Right cardiac atrium (tissue), 5 donors: ENCODE results near the gene AKR1C2. TPM values are rescaled to one million over a fixed set of nuclear protein-coding genes. Genes with fewer than 3 reads are reported as not detected.
"Not testable (repeated sequence)": the region's sequence is repeated elsewhere in the genome, so short reads cannot be mapped to it uniquely, and the experiment has no call there.

Experiments used
- ATAC-seq, 2 donors: fragments of 200-7000 bp; cut with Tn5 transposase; one replicate each; pipeline versions ENCODE4 v1.8.0 to v1.9.1; 2020; ENCODE audit warnings: moderate library complexity in 2 of 2, mild to moderate bottlenecking in 1 of 2
- DNase-seq, 3 donors: peaks; one replicate each; pipeline ENCODE4 v3.0.0-alpha.2; 2020
- H3K27ac ChIP-seq: one replicate; pipeline ENCODE4 v1.5.1; 2013; ENCODE audit warnings: mild to moderate bottlenecking, low read length, control low read depth, moderate library complexity
- H3K27me3 ChIP-seq: one replicate; pipeline ENCODE4 v1.6.1; 2013; ENCODE audit not compliant: control insufficient read depth, insufficient read depth
- H3K4me1 ChIP-seq: one replicate; pipeline ENCODE4 v1.6.1; 2013; ENCODE audit warnings: low read length; ENCODE audit not compliant: control insufficient read depth, insufficient read depth
- H3K4me3 ChIP-seq: one replicate; pipeline ENCODE4 v1.5.1; 2013; ENCODE audit warnings: low read length, control low read depth
- H3K9me3 ChIP-seq: one replicate; pipeline ENCODE4 v1.6.1; 2013; ENCODE audit warnings: low read length; ENCODE audit not compliant: control insufficient read depth
- WGBS: extraction: QIAGEN DNeasy Blood & Tissue Kit; methylation state at CpG from one replicate; pipeline ENCODE4 v1.1.7; 2013; 5-methylcytosine and 5-hydroxymethylcytosine counted together
- intact Hi-C, 4 donors: fragments of 100-400 bp; cut with DNase I; formaldehyde crosslinking; loops; one replicate each; pipeline versions ENCODE4 v1.11.0 to v1.14.0; 2022 to 2023
- polyA plus RNA-seq: library from polyadenylated mRNA; stranded (reverse); fragments of 200-250 nt; gene quantifications from one replicate; pipeline ENCODE4 v1.2.3, GENCODE V29; 2013
- total RNA-seq, 4 donors: library from RNA; stranded (reverse); fragmentation: NEBNext Ultra II Directional; extraction: Animal tissue kit (Norgen Biotek cat#: 25700); gene quantifications; one replicate each; pipeline ENCODE4 v1.2.1, GENCODE V29; 2021
- donor health status: healthy with polysubstance abuse.
- donor health status: DM: no; HTN: yes; CAD: no.
- donor health status: DM: no; HTN: no; CAD: no.
- donor health status: DM: no; HTN: yes; CAD: no; lungs with severe emphysema.
- donor health status: DM: yes; HTN: yes; CAD: no.

Gene AKR1C2
- total and polyA plus RNA-seq, 5 donors, result 22.7 to 261 (median 55.5) TPM

GRCh38 chr10:5011392-5011791 lies 7.7 kb upstream of the AKR1C2 start:
- not testable (repeated sequence) for DNase-seq, H3K4me3 ChIP-seq, ATAC-seq, H3K9me3 ChIP-seq, H3K27ac ChIP-seq, H3K27me3 ChIP-seq, H3K4me1 ChIP-seq
- WGBS, result 97% methylated on average over 2 of the region's 2 CpGs
- intact Hi-C loops, result loop anchor here in 1 of 4 donors (10.0 kb wide), 1 partner anchor 83 kb away; the partner anchor contains the start of gene AKR1C3

DNA sequence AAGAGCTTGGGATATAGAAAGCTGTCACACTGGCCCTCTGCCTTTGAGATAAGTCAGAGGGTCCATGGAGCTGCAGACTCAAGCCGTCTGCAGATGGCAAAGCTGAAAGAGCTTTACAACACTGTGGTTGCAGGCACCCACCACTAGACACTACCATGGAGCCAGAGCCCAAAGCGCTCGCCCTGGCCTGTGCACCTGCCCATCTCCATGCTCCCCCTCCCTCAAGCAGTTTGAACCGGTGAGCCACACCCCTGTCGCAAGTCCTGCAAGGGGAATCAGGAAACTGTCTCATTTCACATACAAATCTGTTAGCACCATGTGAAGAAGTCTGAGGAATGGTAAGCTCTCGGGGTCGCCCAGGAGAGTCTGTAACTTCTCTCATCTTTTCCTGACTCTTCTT lies 6.4 kb upstream of the AKR1C2 start:
- not testable (repeated sequence) for H3K27me3 ChIP-seq, DNase-seq, H3K9me3 ChIP-seq, ATAC-seq, H3K27ac ChIP-seq, H3K4me3 ChIP-seq, H3K4me1 ChIP-seq
- intact Hi-C loops, result loop anchor here in 1 of 4 donors (10.0 kb wide), 1 partner anchor 85 kb away; the partner anchor contains the start of gene AKR1C3
- WGBS, result 80% methylated on average over 6 of the region's 7 CpGs

- H3K27ac ChIP-seq, H3K4me3 ChIP-seq, H3K9me3 ChIP-seq, intact Hi-C loops, DNase-seq, H3K4me1 ChIP-seq, H3K27me3 ChIP-seq: not testable (repeated sequence)
- WGBS, result 50% methylated on average over 4 of the region's 4 CpGs
- ATAC-seq, result peak in 1 of 2 donors; percentile 73
Observed at GRCh38 chr10:5008857-5009548, 5.3 kb upstream of the AKR1C2 start.

- DNase-seq, H3K9me3 ChIP-seq, H3K27me3 ChIP-seq, H3K4me3 ChIP-seq, H3K4me1 ChIP-seq, H3K27ac ChIP-seq, ATAC-seq: not testable (repeated sequence)
- intact Hi-C loops, result loop anchor here in 1 of 4 donors (5.0 kb wide), 1 partner anchor 42 kb away; the partner anchor contains the start of gene AKR1C1
Observed at GRCh38 chr10:5004501-5004900, 844 bp upstream of the AKR1C2 start.

- WGBS, result 0% methylated on average over 1 of the region's 1 CpG
- H3K4me3 ChIP-seq, H3K27me3 ChIP-seq, DNase-seq, H3K27ac ChIP-seq, H3K4me1 ChIP-seq, H3K9me3 ChIP-seq, ATAC-seq: not testable (repeated sequence)
- intact Hi-C loops, result loop anchor here in 1 of 4 donors (5.0 kb wide), 1 partner anchor 42 kb away; the partner anchor contains the start of gene AKR1C1
Observed at GRCh38 chr10:5004030-5004385, 351 bp upstream of the AKR1C2 start.

- no peak for ATAC-seq
- intact Hi-C loops, result loop anchor here in 1 of 4 donors (5.0 kb wide), 1 partner anchor 40 kb away; the partner anchor contains the start of gene AKR1C1
Observed at GRCh38 chr10:5002013-5002727, 1.5 kb downstream of the AKR1C2 start.

DNA sequence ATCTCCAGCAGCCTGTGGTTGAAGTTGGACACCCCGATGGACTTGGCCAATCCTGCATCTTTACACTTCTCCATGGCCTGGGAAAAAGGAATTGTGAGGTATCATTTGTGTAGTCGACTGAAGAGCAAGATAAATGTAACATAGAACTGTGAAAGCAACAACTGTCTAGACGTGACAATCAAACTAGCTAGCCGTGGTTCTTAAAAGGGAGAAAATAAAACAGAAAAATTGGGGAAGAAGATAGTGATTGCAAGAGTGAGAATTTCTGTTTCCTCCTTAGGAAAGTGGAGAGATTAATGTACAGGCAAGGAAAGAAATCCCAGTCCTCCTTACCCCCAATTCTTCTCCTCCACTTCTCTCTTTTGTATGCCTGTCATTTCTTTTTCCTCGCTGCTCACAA lies 5.0 kb downstream of the AKR1C2 start:
- no peaks in the 10 kb centered on the region for H3K4me1 ChIP-seq
- H3K9me3 ChIP-seq, result no peaks in the 10 kb centered on the region
- DNase-seq (no peak), ATAC-seq (no peak)
- intact Hi-C loops, result no loop called here
- 83% methylated on average over 5 of the region's 5 CpGs for WGBS
- H3K27me3 ChIP-seq, result no peaks in the 10 kb centered on the region
- H3K27ac ChIP-seq, result no peak overlapping the region
- H3K4me3 ChIP-seq, result no peak overlapping the region

More at GRCh38 chr10:5002013-5002727, 1.5 kb downstream of the AKR1C2 start:
- DNase-seq, result no peak
- Histone ChIP-seq H3K27ac (no peak overlapping the region), H3K27me3 (no peaks in the 10 kb centered on the region), H3K9me3 (no peaks in the 10 kb centered on the region), H3K4me3 (peak overlapping the region; percentile 33), H3K4me1 (no peaks in the 10 kb centered on the region)
- 85% methylated on average over 2 of the region's 2 CpGs for WGBS

GRCh38 chr10:4994260-4994659 lies 9.4 kb downstream of the AKR1C2 start:
- intact Hi-C loops, H3K27ac ChIP-seq, ATAC-seq, DNase-seq, H3K4me3 ChIP-seq, H3K27me3 ChIP-seq, H3K4me1 ChIP-seq, H3K9me3 ChIP-seq: not testable (repeated sequence)

GRCh38 chr10:4992564-4992963 lies 11.1 kb downstream of the AKR1C2 start:
- H3K27me3 ChIP-seq, H3K27ac ChIP-seq, ATAC-seq, H3K4me3 ChIP-seq, DNase-seq, intact Hi-C loops, H3K4me1 ChIP-seq, H3K9me3 ChIP-seq: not testable (repeated sequence)
- WGBS, result 93% methylated on average over 10 of the region's 10 CpGs

GRCh38 chr10:4991463-4991862 lies 12.2 kb downstream of the AKR1C2 start:
- H3K27me3 ChIP-seq, DNase-seq, H3K4me3 ChIP-seq, H3K27ac ChIP-seq, H3K9me3 ChIP-seq, intact Hi-C loops, H3K4me1 ChIP-seq: not testable (repeated sequence)
- 90% methylated on average over 3 of the region's 6 CpGs for WGBS
- peak in 1 of 2 donors; percentile 39 for ATAC-seq

DNA sequence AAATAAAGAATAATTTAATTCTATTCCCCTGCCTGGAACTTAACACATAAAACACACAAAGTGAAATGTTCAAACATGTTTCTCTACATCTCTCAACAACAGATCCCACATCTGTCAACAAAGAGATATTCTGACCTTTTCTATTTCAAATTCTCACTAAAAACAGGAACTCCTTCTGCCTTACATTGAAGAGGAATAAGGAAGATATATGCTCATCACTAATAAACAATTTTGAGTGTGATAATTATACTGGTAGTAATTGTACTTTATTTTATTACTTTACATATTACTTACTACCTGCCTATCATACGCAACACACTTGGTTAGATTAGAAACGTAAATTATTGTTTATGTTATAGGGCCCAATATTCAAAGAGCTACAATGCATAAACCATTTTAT lies 13.4 kb downstream of the AKR1C2 start:
- no peak for DNase-seq
- Histone ChIP-seq H3K27ac (no peak overlapping the region), H3K4me3 (no peak overlapping the region), H3K9me3 (no peaks in the 10 kb centered on the region), H3K4me1 (peaks cover 2% of the 10 kb centered on the region), H3K27me3 (no peaks in the 10 kb centered on the region)
- intact Hi-C loops, result no loop called here
- ATAC-seq, result no peak
- 95% methylated on average over 2 of the region's 2 CpGs for WGBS
